GM20431 (cell line): ENCODE results near the gene NR1I3.
"Not testable (repeated sequence)": the region's sequence is repeated elsewhere in the genome, so short reads cannot be mapped to it uniquely, and the experiment has no call there.

Experiments used
- in situ Hi-C: fragments of 300-500 bp; cut with MseI, MboI; formaldehyde crosslinking; loops from one replicate; pipeline ENCODE4 v1.15.0; 2020; ENCODE audit warnings: low sequenced_read_pairs; ENCODE audit not compliant: unreplicated experiment

Gene NR1I3

GRCh38 chr1:161255302-161255701, 17.3 kb upstream of the NR1I3 start:
- in situ Hi-C loops = not testable (repeated sequence)

GRCh38 chr1:161251579-161251978, 13.6 kb upstream of the NR1I3 start:
- in situ Hi-C loops = no loop called here

- in situ Hi-C loops = no loop called here
These were observed 12.8 kb upstream of the NR1I3 start for GRCh38 chr1:161250829-161251228.

- in situ Hi-C loops = not testable (repeated sequence)
These were observed 12.1 kb upstream of the NR1I3 start for GRCh38 chr1:161250100-161250499.

GRCh38 chr1:161244888-161245287, 6.9 kb upstream of the NR1I3 start:
- in situ Hi-C loops = no loop called here

GRCh38 chr1:161242313-161242712, 4.3 kb upstream of the NR1I3 start:
- in situ Hi-C loops = no loop called here

GRCh38 chr1:161241682-161242081, 3.7 kb upstream of the NR1I3 start:
- in situ Hi-C loops = no loop called here

- in situ Hi-C loops = loop anchor here (10.0 kb wide), 1 partner anchor 59 kb away; no protein-coding TSS in a partner anchor
These were observed 1.8 kb downstream of the NR1I3 start for GRCh38 chr1:161235957-161236775.

GRCh38 chr1:161233102-161233501, 4.9 kb downstream of the NR1I3 start:
- in situ Hi-C loops = loop anchor here (10.0 kb wide), 1 partner anchor 62 kb away; no protein-coding TSS in a partner anchor

- in situ Hi-C loops = loop anchor here (10.0 kb wide), 1 partner anchor 64 kb away; no protein-coding TSS in a partner anchor
These were observed 7.2 kb downstream of the NR1I3 start for GRCh38 chr1:161230762-161231161.

- in situ Hi-C loops = loop anchor here (10.0 kb wide), 2 partner anchors 65 to 145 kb away; no protein-coding TSS in a partner anchor
These were observed 8.1 kb downstream of the NR1I3 start for GRCh38 chr1:161229896-161230295.

- in situ Hi-C loops = loop anchor here (10.0 kb wide), 1 partner anchor 147 kb away; no protein-coding TSS in a partner anchor
These were observed 10.0 kb downstream of the NR1I3 start for GRCh38 chr1:161228032-161228431.

- in situ Hi-C loops = loop anchor here (10.0 kb wide), 1 partner anchor 147 kb away; no protein-coding TSS in a partner anchor
These were observed 10.7 kb downstream of the NR1I3 start for GRCh38 chr1:161227196-161227871.

- in situ Hi-C loops = loop anchor here (10.0 kb wide), 1 partner anchor 148 kb away; no protein-coding TSS in a partner anchor
These were observed 11.2 kb downstream of the NR1I3 start for GRCh38 chr1:161226759-161227158.

- in situ Hi-C loops = loop anchor here (10.0 kb wide), 1 partner anchor 148 kb away; no protein-coding TSS in a partner anchor
These were observed 11.7 kb downstream of the NR1I3 start for GRCh38 chr1:161226320-161226711.

GRCh38 chr1:161225534-161226319, 12.3 kb downstream of the NR1I3 start, which contains the start of gene TOMM40L:
TSS of gene TOMM40L (plus strand) at chr1:161226060. CDS start at chr1:161226490, 430 bp downstream.
- in situ Hi-C loops = loop anchor here (10.0 kb wide), 1 partner anchor 149 kb away; no protein-coding TSS in a partner anchor

GRCh38 chr1:161225178-161225533, 12.8 kb downstream of the NR1I3 start:
- in situ Hi-C loops = loop anchor here (10.0 kb wide), 1 partner anchor 150 kb away; no protein-coding TSS in a partner anchor

- in situ Hi-C loops = loop anchor here (10.0 kb wide), 1 partner anchor 150 kb away; no protein-coding TSS in a partner anchor
These were observed 13.3 kb downstream of the NR1I3 start for GRCh38 chr1:161224695-161225087.

- in situ Hi-C loops = loop anchor here (10.0 kb wide), 1 partner anchor 151 kb away; no protein-coding TSS in a partner anchor
These were observed 14.0 kb downstream of the NR1I3 start for GRCh38 chr1:161223805-161224694.
